HG03135 (cell line): ENCODE results near the gene BLOC1S2.
A peak's percentile ranks its signal among the peaks of the same experiment; 100 is the strongest.
"Not testable (repeated sequence)": the region's sequence is repeated elsewhere in the genome, so short reads cannot be mapped to it uniquely, and the experiment has no call there.

Source experiments
- ATAC-seq: cut with Tn5 transposase; IDR thresholded peaks from one replicate; pipeline ENCODE4 v1.9.1; 2021; ENCODE audit warnings: mild to moderate bottlenecking, moderate library complexity; ENCODE audit not compliant: unreplicated experiment

Gene BLOC1S2

GRCh38 chr10:100286051-100287033, at the start of gene BLOC1S2:
BLOC1S2 (minus strand) TSS chr10:100286680; CDS start chr10:100286659, 21 bp downstream.
- peak; percentile 86 for ATAC-seq

- no peak for ATAC-seq
These were observed 48.3 kb upstream of the BLOC1S2 start for GRCh38 chr10:100334762-100335161.

- ATAC-seq: no peak
These were observed 47.4 kb upstream of the BLOC1S2 start for GRCh38 chr10:100333661-100334440.

- ATAC-seq: no peak
These were observed 46.6 kb upstream of the BLOC1S2 start for GRCh38 chr10:100333106-100333505.

GRCh38 chr10:100330079-100330478, 43.6 kb upstream of the BLOC1S2 start, which contains the start of gene PKD2L1:
PKD2L1 (minus strand) TSS chr10:100330228; CDS start chr10:100330103, 125 bp downstream.
- ATAC-seq: no peak

- ATAC-seq: no peak
These were observed 41.7 kb upstream of the BLOC1S2 start for GRCh38 chr10:100328198-100328597.

GRCh38 chr10:100327718-100328009, 41.2 kb upstream of the BLOC1S2 start:
- no peak for ATAC-seq

GRCh38 chr10:100327007-100327717, 40.7 kb upstream of the BLOC1S2 start:
- ATAC-seq: peak; percentile 98

- ATAC-seq: no peak
These were observed 38.7 kb upstream of the BLOC1S2 start for GRCh38 chr10:100325158-100325557.

- ATAC-seq: no peak
These were observed 33.4 kb upstream of the BLOC1S2 start for GRCh38 chr10:100319707-100320402.

- no peak for ATAC-seq
These were observed 31.7 kb upstream of the BLOC1S2 start for GRCh38 chr10:100318207-100318606.

GRCh38 chr10:100315615-100316014, 29.1 kb upstream of the BLOC1S2 start:
- no peak for ATAC-seq

GRCh38 chr10:100311298-100311697, 24.8 kb upstream of the BLOC1S2 start:
- ATAC-seq: no peak

- ATAC-seq: no peak
These were observed 21.2 kb upstream of the BLOC1S2 start for GRCh38 chr10:100307684-100308083.

GRCh38 chr10:100306861-100307260, 20.4 kb upstream of the BLOC1S2 start:
- no peak for ATAC-seq

GRCh38 chr10:100304414-100304813, 17.9 kb upstream of the BLOC1S2 start:
- ATAC-seq: no peak

GRCh38 chr10:100303724-100304319, 17.3 kb upstream of the BLOC1S2 start:
- ATAC-seq: no peak

- ATAC-seq: not testable (repeated sequence)
These were observed 14.6 kb upstream of the BLOC1S2 start for GRCh38 chr10:100301123-100301522.

GRCh38 chr10:100297242-100297641, 10.8 kb upstream of the BLOC1S2 start:
- no peak for ATAC-seq

GRCh38 chr10:100293066-100293465, 6.6 kb upstream of the BLOC1S2 start:
- ATAC-seq: no peak
